HL-60 (cell line): ENCODE results near the gene PADI2.

ENCODE experiments used
- CTCF ChIP-seq: IDR thresholded peaks from one replicate; pipeline ENCODE4 v1.5.1; 2011; ENCODE audit warnings: low read length, control low read depth, inconsistent platforms; ENCODE audit not compliant: insufficient read depth
- GABPA ChIP-seq: IDR thresholded peaks from 2 replicates; pipeline ENCODE4 v1.6.1; 2012; ENCODE audit warnings: low read depth
- POLR2AphosphoS5 ChIP-seq: IDR thresholded peaks from 2 replicates; pipeline ENCODE4 v1.6.1; 2012; ENCODE audit warnings: low read depth
- SPI1 ChIP-seq: IDR thresholded peaks from 2 replicates; pipeline ENCODE4 v1.6.1; 2012; ENCODE audit warnings: low read depth, mild to moderate bottlenecking, borderline replicate concordance
- TF ChIP-seq, protein P1 (sequence below): IDR thresholded peaks from 2 replicates; pipeline ENCODE4 v1.6.1; 2012; ENCODE audit warnings: low read depth; ENCODE audit not compliant: insufficient replicate concordance

DNA sequence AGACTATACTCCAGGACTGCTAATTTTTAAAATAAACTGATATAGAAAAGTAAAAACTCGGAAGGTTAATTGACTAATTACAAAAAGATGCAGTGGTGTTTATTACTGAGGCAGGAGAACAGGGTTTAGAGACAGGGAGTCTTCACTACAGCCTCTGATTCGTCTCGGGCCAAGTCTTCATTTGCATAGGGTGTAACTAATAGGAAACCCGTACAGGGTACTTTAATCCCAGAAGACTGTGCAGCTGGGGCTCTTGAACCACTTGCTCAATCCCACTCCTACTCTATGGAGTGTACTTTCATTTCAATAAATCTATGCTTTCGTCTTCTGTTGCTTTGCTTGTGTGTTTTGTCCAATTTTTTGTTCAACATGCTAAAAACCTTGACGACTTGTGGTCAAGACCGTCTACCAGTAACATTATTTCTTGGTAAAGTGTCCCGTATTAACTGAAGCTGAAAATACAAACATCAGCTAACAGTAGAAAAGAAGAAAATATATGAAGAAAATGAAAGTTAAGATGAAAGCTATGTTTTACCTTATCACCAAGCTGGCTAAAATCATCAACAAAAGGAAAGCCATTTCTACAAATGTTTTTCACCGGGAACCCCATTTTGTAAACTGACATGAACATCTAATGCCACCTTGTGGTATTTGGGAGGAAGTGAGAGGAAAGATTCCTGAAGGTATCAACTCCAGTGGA lies 73.5 kb downstream of the PADI2 start:
- peak; percentile 50 for TF ChIP-seq CTCF
- TF ChIP-seq POLR2AphosphoS5: no peak
- TF ChIP-seq, protein P1, sequence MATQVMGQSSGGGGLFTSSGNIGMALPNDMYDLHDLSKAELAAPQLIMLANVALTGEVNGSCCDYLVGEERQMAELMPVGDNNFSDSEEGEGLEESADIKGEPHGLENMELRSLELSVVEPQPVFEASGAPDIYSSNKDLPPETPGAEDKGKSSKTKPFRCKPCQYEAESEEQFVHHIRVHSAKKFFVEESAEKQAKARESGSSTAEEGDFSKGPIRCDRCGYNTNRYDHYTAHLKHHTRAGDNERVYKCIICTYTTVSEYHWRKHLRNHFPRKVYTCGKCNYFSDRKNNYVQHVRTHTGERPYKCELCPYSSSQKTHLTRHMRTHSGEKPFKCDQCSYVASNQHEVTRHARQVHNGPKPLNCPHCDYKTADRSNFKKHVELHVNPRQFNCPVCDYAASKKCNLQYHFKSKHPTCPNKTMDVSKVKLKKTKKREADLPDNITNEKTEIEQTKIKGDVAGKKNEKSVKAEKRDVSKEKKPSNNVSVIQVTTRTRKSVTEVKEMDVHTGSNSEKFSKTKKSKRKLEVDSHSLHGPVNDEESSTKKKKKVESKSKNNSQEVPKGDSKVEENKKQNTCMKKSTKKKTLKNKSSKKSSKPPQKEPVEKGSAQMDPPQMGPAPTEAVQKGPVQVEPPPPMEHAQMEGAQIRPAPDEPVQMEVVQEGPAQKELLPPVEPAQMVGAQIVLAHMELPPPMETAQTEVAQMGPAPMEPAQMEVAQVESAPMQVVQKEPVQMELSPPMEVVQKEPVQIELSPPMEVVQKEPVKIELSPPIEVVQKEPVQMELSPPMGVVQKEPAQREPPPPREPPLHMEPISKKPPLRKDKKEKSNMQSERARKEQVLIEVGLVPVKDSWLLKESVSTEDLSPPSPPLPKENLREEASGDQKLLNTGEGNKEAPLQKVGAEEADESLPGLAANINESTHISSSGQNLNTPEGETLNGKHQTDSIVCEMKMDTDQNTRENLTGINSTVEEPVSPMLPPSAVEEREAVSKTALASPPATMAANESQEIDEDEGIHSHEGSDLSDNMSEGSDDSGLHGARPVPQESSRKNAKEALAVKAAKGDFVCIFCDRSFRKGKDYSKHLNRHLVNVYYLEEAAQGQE: no peak
- peak; percentile 48; the same call in 1 of the 2 replicates for TF ChIP-seq SPI1
- no peak for TF ChIP-seq GABPA
